NCI-H2081 treated with DMSO at 0.1 percent for 48 hours (cell line): ENCODE data around the gene KIAA1549.
"Not testable (repeated sequence)": the region's sequence is repeated elsewhere in the genome, so short reads cannot be mapped to it uniquely, and the experiment has no call there.

ENCODE experiments used
- DNase-seq: peaks from one replicate; lab custom pipeline; 2025; lab: John Stamatoyannopoulos, UW

KIAA1549 gene

DNA sequence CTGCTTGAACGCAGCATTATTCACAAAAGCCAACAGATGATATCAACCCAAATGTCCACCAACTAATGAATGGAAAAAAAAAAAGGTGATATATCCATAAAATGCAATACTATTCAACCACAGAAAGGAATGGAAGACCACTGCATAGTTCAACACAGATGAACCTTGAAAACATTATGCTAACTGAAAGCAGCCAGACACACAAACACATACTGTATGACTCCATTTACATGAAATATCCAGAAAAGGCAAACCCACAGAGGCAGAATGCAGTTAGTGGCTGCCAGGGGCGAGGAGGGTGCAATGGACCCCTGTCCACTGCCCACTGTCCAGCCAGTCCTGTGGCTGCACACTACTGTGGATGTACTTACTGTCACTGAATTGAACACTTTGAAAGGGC, 36.6 kb downstream of the KIAA1549 start:
- DNase-seq: no peak

DNA sequence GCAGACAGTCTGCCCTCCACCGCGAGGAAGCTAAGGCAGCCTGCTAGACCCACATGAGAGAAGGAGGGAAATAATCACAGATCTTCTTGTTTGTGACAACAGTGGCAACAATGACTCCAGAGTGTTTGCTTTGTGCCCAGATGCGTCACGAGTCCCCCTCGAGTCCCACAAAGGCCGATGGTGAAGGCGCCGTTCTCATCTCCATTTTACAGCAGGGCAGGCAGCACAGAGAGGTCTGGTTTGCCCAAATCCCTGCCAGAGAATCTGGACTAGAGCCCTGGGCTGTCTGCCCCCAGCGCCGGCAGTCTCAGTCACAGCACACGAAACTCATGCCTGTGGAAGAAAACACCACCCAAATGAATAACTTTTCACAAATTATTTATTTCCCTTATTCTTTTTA, 38.1 kb downstream of the KIAA1549 start:
- DNase-seq: no peak

DNA sequence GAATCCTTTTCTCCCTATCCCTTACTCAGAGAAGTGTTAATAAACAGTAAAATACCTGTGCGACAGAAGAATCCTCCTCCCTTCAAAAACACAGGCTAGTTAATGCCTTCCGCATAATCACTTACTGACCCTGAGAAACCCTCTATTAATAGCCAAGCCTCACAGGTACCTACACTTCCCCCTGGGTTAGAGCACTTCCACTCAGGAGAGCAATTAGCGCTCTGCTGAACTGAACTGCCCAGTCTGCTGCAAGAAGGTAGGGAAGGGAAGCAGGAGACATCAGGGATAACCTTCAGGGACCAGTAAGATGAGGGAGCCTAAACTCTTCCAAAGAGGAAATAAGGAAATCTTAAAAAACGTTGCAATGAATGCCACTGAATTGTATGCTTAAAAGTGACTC, 39.6 kb downstream of the KIAA1549 start:
- no peak for DNase-seq

GRCh38 chr7:138940602-138941001, 40.6 kb downstream of the KIAA1549 start:
- DNase-seq: not testable (repeated sequence)

DNA sequence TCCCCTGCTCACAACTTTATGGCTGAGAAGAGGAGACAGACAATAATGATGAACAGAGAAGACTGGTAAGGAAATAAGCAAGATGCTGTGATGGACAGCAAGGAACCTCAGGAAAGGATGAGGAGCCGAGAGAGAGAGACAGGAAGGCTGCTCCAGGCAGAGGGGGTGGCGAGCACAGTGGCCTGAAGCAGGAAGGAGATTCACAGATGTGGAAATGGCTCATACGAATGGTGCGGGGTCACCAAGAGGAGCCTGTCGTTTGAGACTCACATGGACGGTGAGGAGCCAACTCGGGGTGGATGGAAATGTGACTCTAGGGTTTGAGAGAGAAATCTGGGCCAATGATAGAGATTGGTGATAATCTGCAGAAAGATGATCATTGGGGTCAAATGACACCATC, 43.7 kb downstream of the KIAA1549 start:
- no peak for DNase-seq

DNA sequence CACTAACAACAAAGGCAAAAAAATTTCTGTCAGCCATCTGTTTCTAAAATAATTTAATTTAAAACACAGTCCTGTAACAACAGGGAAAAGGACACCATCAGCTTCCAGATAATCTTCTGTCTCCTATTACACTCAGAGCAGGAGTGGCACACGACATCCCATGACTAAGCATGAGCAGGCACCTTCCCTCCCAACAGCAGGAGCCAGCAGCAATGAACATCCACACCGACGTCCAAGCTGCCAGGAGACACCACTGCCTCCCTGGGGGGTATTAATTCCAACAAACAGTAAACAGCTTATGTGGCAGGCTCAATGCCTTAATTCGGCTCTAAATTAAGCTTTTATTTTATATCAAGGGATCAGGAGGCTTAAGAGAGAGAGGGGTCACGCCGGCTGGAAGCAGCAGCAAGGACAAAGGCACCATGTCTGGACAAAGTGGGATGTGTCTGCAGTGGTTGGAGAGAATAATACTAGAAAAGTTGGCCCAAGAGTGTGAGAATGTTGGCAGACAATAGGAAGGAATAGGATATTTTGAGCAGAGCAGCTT, 45.7 kb downstream of the KIAA1549 start:
- DNase-seq: no peak

DNA sequence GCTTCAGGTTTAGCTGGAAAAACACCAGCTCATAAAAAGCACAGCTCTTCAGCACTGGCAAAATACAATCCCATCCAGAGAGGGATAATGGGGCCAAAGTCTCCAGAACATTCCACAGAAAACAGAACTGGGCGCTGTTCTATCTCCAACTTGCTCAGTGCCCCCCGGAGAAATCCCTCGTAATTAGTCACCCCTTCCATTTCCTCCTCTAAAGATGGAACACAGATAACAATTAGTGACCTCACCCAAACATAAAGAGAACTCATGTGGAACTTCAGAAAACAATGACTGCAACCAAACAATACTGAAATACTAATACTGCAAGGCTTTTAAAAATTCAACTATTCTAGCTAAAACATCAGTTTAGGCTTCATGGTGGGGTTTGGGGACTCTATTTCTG, 46.3 kb downstream of the KIAA1549 start:
- DNase-seq: no peak

GRCh38 chr7:138934367-138934766, 46.8 kb downstream of the KIAA1549 start:
- DNase-seq: no peak

DNA sequence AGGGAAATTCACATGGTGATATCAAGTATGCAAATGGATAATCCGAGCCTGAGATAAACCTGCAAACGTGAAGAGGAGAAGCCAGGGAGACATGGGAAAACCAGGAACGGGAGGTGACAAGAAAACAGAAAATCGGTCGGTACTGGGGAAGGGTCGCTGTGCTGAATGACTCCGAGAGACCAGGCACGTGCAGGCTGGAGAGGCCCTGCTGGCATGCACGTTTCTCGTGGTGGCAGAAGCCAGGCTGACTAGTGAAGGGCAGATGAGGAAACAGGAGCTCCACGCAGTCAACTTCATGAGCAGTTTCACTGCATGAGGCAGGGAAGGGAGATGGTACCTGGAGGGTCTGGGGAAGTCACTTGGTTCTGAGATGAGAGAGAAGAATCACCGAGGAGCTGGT, 48.3 kb downstream of the KIAA1549 start:
- no peak for DNase-seq

DNA sequence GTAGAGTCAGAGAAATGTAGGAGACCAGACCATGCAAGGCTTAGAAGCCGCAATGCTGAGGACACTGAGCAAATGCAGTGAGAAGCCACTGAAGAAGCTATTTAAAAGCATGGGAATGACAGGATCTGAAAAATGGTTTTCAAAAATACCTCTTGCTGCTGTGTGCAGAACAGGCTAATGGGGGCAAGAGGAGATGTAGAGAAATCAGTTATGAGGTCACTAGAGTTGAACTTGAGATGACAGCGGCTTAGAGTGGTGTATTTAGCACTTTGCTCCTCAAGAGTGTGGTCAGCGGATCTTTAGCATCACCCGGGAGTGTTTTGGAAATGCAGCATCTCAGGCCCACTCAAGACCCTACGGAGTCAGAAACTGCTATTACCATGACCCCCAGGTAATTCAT, 48.8 kb downstream of the KIAA1549 start:
- DNase-seq: no peak

GRCh38 chr7:138929969-138930368, 51.2 kb downstream of the KIAA1549 start:
- DNase-seq: no peak

DNA sequence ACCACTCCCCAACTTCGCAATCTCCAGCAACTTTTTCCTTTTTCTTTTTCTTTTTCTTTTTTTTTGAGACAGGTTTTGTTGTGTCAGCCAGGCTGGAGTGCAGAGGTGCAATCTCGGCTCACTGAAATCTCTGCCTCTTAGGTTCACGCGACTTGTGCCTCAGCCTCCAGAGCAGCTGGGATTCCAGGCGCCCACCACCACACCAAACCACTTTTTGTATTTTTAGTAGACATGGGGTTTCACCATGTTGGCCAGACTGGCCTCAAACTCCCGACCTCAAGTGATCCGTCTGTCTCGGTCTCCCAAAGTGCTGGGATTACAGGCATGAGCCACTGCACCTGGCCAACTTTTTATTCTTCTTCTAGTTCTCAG, 55.0 kb downstream of the KIAA1549 start:
- DNase-seq: no peak

DNA sequence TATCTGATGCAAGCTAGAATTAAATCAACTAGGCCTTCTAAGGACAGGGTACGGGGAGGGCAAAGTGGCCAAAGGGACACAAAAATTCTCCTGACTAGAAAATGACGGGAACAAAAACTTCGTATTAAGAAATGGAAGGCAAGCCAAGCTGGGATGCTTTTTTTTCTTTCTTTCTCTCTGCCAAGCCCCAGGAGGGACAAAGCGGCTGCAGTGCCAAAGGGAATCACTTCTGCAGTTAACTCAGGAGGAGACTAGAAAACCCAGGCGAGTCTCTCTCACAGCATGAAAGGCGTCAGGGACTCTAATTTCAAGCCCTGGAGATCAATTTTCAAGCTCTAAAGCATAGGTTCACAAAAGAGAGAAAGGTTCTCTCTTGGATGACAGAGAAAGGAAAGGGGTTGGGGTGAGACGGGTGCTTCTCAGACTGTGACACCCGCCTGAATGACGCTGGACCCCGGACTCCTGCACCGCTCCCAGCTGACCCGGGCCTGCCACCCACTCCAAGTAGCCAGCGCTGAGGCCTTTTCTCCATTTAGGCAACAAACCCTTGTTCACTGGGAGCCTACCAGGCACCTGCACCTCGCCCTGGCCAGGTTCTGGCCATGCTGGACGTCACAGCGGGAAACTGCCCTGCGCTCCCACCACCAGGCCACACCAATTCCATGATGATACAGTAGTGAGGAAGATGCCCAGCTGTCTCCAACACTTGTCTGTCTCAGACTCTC, 56.5 kb downstream of the KIAA1549 start:
- DNase-seq: no peak

- no peak for DNase-seq
Observed at GRCh38 chr7:138921277-138921676, 59.9 kb downstream of the KIAA1549 start.

DNA sequence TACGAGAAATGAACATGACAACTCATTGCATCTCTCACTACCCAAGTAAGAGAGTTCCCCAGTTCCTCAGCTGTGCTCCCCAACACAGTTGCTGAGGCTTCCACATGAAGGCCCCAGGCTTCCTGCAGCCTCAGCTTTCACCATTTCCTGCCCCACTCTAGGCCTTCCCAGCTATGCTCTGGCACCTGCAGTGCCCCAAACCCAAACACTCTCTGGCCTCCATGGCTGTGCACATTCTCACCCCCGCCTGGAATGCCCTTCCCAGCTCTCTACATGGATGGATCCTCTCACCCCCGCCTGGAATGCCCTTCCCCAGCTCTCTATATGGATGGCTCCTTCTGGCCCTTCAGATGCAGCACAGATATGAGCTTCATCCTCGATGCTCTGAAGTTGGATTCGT, 61.3 kb downstream of the KIAA1549 start:
- DNase-seq: no peak

GRCh38 chr7:138919216-138919615, 62.0 kb downstream of the KIAA1549 start:
- no peak for DNase-seq

DNA sequence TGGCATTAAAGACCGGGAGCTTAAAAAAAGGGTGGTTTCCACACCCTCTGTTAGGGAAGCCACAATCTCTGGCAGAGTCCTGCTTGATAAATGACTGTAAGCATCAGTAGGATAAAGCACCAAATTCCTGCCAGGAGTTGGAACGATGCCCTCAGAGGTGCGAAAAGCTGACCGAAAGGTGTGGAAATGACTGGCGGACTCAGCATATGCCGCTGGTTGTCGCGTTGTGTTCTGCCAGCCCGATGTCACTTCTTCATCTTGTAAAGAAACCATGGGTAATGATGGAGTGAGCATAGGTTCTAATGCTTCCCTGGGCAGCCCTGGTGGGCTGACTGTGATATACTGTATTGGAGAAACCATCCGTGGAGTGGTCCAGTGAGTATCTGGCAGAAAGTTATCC, 62.4 kb downstream of the KIAA1549 start:
- DNase-seq: no peak

DNA sequence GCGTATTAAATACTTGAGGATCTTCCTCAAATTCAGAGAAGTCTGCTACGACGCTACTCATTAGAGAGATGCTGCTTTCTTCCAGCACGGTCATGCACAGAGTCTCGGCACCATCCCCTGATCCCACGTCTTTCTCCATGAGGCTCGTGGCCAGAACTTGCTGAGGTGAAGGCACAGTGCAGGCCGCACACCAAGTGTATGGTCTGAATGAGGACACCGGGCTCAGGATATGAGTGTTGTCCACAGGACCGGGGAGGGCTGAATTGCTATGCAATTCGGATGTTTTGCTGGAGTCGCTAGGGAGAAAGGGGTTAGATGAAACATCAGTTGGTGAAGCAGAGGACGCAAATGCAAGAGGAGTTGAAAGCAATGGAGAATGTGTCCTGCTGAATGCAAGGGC, 63.0 kb downstream of the KIAA1549 start:
- no peak for DNase-seq

DNA sequence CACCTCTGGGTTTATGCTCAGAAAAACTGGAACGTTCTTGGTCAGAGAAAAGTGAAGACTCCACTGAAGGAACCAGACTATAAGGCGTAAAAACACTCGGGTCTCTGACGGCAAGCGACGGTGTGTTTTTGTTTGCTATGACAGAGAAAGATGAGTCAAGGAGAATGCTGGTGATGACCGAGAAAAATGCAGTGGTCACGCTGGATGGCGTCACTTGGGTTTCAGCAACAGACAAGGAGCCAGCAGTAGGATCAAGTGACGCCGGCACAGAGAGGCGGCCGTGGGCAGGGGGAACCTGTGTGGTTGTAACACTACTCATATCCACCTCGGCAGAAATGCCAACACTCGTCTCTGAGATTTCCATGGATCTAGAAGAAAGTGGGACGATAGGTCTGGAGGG, 63.4 kb downstream of the KIAA1549 start:
- no peak for DNase-seq

DNA sequence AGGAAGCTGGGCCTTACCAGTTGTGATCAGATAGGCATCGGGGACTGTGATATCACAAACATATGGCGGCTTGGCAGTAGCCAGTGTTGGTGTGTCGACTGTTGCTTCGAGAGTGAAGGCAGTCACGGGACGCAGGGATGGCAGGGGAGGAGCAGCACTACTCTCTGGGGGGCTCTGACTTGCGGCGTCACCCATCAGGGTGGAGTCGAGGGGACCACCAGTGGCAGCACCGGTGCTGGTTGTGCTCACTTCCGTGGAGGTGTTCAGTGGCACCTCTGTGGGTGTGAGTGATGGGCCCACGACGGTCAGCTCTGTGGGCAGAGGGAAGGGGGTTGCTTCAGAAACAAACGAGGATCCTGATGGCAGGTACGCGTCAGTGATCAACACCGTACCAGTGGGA, 64.5 kb downstream of the KIAA1549 start:
- no peak for DNase-seq

DNA sequence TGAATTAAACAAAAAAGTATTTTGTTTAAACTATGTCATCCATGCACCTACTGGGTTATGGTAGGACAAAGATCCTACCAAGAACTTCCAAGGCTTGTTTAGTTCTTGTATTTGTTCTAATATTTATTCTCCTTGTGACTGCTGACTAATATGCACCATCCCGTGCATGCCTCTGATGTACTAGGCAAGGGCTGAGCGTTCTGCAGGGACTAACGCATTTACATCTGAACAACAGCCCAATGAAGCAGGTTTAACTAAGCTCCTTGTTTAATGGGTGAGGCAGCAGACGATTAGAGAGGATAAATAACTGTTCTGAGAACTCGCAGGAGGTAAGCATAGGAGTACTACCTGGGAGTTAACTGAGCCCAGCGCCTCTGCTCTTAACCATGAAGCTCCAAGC, 64.9 kb downstream of the KIAA1549 start:
- no peak for DNase-seq

DNA sequence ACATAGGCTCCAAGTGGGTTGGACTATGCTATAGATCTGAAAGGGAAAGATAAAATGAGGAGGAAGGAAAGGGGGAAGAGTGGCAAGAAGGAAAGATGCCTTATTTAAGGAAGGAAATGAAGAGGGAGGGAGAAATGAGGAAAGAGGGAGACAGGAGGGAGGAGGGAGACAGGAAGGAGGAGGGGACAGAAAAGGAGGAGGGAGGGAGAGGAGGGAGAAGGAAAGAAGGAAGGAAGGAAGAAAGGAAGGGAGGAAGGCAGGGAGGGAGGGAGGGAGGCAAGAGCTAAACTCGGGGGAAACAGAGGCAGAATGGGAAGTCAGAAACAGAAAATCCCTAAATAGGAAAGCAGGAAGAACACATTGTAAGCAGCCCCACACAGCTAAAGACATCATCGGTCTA, 67.4 kb downstream of the KIAA1549 start:
- no peak for DNase-seq

DNA sequence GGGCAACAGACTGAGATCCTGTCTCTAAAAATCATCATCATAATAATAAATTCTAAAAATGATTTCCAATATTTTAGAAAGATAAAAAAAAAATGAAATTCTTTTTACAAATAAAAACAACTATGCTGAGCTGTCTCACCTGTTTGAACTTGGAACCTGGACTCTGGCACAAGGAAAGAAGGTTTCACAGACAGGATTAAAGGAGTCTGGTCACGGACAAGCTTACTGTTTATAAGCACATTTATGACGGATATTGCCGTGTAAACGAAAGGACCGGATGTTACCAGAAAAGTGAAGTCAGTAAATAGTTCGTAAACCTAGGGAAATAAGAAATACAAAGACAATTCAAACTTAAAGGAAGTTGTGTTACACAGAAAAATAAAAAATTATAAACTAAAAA, 70.2 kb downstream of the KIAA1549 start:
- DNase-seq: no peak

DNA sequence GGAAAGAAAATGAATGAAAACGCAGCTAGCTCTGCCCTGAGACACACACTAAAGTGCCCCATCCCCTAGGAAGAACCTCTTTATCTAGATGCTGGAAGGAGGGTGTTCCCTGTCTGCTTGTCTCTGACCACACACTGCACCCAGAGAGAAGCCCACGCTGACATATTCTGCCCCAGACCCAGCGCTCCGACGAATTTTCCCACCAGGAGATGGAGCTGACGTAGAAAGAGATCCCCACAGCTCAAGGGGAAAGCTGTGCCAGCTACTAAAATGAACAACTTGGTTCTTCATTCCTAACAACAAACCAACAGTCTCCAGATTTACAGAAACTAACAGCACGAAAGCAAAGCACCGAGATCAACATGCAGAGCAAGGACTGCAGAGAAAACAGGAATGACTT, 73.3 kb downstream of the KIAA1549 start:
- no peak for DNase-seq
